Measurements from ENCODE around the gene MMP11. TPM values are rescaled to one million over a fixed set of nuclear protein-coding genes. Genes with fewer than 3 reads are reported as not detected.

MMP11 gene
- polyA plus RNA-seq, 1 of the 3 experiments (the other 2 are of a cell fraction): 64.4 TPM

DNA sequence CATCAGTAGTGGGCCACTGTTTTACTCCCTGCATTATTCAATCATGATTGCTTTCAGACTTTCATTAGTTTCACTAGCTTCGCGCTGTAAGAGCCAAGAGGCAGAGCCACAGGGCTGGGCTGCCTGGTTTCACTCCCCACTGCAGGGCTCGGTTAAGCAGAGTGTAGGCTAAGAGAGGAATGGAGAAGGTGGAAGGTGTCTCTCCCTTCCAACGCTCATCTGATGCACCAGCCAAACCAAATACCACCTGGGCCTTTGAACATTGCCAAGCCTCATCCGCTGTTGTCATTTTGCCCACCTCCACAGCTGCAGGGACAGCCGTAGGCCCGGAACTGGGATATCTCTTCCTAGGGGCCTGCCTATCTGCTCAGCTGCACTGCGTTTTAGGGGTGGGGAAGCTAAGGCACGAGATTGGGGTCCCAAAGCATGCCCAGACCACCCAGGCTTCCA lies 13.6 kb downstream of the MMP11 start:
- H3K79me2 ChIP-seq (ENCODE audit: insufficient read depth): peaks cover 40% of the 10 kb centered on the region
- peak overlapping the region; percentile 97 to 98 for H3K27ac ChIP-seq (ENCODE audit: low read depth in 2 of 2, low read length in 1 of 2)
- H3K4me2 ChIP-seq: peak overlapping the region; percentile 96
- 74% methylated on average over 9 of the region's 9 CpGs for WGBS (ENCODE audit: low lambda C conversion rate)
- peak overlapping the region; percentile 99 for H3K9ac ChIP-seq
- no peaks in the 10 kb centered on the region for H3K9me2 ChIP-seq
- POLR2A ChIA-PET: interaction anchor here (1.0 to 1.3 kb wide), 3 partner anchors 12 to 63 kb away, joined by 3 to 4 read pairs (median 4); partner anchors contain the start of gene CHCHD10
- no peak for TF ChIP-seq FOSL2 (IDR thresholded peaks at IDR 0.05; ENCODE audit: borderline replicate concordance, low read depth)
- no peak for TF ChIP-seq TEAD4 (IDR thresholded peaks at IDR 0.05; ENCODE audit: borderline replicate concordance, insufficient read depth)
- no peak for TF ChIP-seq FOXJ3 (CRISPR knock-in tag; IDR thresholded peaks at IDR 0.05)
- no peak for TF ChIP-seq YY1 (IDR thresholded peaks at IDR 0.05; ENCODE audit: low read depth)
- TF ChIP-seq NFIC (IDR thresholded peaks at IDR 0.05; ENCODE audit: borderline replicate concordance): no peak
- no peak for TF ChIP-seq RCOR1 (IDR thresholded peaks at IDR 0.05; ENCODE audit: low read length)
- no peak for TF ChIP-seq TAF1 (IDR thresholded peaks at IDR 0.05; ENCODE audit: borderline replicate concordance, low read depth, low read length)
- no peak for TF ChIP-seq EZH2phosphoT487 (IDR thresholded peaks at IDR 0.05; ENCODE audit: borderline replicate concordance, low read depth)
- TF ChIP-seq ELF1 (IDR thresholded peaks at IDR 0.05): no peak
- no peak for TF ChIP-seq RXRA (IDR thresholded peaks at IDR 0.05; ENCODE audit: borderline replicate concordance, low read depth)
- no peak for TF ChIP-seq POLR2AphosphoS5 (IDR thresholded peaks at IDR 0.05; ENCODE audit: low read depth, low read length)
- TF ChIP-seq, protein P1, sequence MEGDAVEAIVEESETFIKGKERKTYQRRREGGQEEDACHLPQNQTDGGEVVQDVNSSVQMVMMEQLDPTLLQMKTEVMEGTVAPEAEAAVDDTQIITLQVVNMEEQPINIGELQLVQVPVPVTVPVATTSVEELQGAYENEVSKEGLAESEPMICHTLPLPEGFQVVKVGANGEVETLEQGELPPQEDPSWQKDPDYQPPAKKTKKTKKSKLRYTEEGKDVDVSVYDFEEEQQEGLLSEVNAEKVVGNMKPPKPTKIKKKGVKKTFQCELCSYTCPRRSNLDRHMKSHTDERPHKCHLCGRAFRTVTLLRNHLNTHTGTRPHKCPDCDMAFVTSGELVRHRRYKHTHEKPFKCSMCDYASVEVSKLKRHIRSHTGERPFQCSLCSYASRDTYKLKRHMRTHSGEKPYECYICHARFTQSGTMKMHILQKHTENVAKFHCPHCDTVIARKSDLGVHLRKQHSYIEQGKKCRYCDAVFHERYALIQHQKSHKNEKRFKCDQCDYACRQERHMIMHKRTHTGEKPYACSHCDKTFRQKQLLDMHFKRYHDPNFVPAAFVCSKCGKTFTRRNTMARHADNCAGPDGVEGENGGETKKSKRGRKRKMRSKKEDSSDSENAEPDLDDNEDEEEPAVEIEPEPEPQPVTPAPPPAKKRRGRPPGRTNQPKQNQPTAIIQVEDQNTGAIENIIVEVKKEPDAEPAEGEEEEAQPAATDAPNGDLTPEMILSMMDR (IDR thresholded peaks at IDR 0.05): no peak
- no peak for TF ChIP-seq SMC3 (IDR thresholded peaks at IDR 0.05; ENCODE audit: low read depth, low read length)
- no peak for TF ChIP-seq EP300 (IDR thresholded peaks at IDR 0.05; ENCODE audit: borderline replicate concordance in 1 of 2, low read depth in 1 of 2, low read length in 1 of 2)
- no peak for TF ChIP-seq RAD21 (IDR thresholded peaks at IDR 0.05; ENCODE audit: low read length)
- TF ChIP-seq, protein P2, sequence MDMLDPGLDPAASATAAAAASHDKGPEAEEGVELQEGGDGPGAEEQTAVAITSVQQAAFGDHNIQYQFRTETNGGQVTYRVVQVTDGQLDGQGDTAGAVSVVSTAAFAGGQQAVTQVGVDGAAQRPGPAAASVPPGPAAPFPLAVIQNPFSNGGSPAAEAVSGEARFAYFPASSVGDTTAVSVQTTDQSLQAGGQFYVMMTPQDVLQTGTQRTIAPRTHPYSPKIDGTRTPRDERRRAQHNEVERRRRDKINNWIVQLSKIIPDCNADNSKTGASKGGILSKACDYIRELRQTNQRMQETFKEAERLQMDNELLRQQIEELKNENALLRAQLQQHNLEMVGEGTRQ (IDR thresholded peaks at IDR 0.05; ENCODE audit: borderline replicate concordance, low read depth, low read length): no peak
- TF ChIP-seq, protein P3, sequence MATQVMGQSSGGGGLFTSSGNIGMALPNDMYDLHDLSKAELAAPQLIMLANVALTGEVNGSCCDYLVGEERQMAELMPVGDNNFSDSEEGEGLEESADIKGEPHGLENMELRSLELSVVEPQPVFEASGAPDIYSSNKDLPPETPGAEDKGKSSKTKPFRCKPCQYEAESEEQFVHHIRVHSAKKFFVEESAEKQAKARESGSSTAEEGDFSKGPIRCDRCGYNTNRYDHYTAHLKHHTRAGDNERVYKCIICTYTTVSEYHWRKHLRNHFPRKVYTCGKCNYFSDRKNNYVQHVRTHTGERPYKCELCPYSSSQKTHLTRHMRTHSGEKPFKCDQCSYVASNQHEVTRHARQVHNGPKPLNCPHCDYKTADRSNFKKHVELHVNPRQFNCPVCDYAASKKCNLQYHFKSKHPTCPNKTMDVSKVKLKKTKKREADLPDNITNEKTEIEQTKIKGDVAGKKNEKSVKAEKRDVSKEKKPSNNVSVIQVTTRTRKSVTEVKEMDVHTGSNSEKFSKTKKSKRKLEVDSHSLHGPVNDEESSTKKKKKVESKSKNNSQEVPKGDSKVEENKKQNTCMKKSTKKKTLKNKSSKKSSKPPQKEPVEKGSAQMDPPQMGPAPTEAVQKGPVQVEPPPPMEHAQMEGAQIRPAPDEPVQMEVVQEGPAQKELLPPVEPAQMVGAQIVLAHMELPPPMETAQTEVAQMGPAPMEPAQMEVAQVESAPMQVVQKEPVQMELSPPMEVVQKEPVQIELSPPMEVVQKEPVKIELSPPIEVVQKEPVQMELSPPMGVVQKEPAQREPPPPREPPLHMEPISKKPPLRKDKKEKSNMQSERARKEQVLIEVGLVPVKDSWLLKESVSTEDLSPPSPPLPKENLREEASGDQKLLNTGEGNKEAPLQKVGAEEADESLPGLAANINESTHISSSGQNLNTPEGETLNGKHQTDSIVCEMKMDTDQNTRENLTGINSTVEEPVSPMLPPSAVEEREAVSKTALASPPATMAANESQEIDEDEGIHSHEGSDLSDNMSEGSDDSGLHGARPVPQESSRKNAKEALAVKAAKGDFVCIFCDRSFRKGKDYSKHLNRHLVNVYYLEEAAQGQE (IDR thresholded peaks at IDR 0.05; ENCODE audit: low read depth, low read length): no peak
- TF ChIP-seq FOXM1 (IDR thresholded peaks at IDR 0.05; ENCODE audit: low read depth): no peak
- TF ChIP-seq MEF2A (IDR thresholded peaks at IDR 0.05; ENCODE audit: borderline replicate concordance, low read depth): no peak
- no peak for TF ChIP-seq RFX5 (IDR thresholded peaks at IDR 0.05; ENCODE audit: low read length)
- H3K4me1 ChIP-seq (ENCODE audit: control insufficient read depth in 1 of 2, insufficient read depth in 2 of 2, low read depth in 1 of 2, low read length in 1 of 2): peaks cover 0 to 40% of the 10 kb centered on the region in 2 experiments; a peak in 2 of 4 replicates
- H3F3A ChIP-seq (replicated peaks; ENCODE audit: insufficient read depth): peaks cover 4% of the 10 kb centered on the region
- H3K4me3 ChIP-seq (ENCODE audit: low read depth in 2 of 2, low read length in 1 of 2): peak overlapping the region; percentile 84 to 92
- H3K36me3 ChIP-seq (replicated peaks in 1 of 2; ENCODE audit: control insufficient read depth in 1 of 2, insufficient read depth in 2 of 2, low read length in 1 of 2): no peaks in the 10 kb centered on the region
- peak; percentile 27 for DNase-seq
- CTCF ChIA-PET: interaction anchor here (0.7 to 1.3 kb wide), 3 partner anchors 9 to 618 kb away, joined by 3 read pairs; no protein-coding TSS in a partner anchor
- 0 out of 2 replicates have a peak overlapping the region, but pooled peaks have one; percentile 5 for H2AFZ ChIP-seq (ENCODE audit: low read depth)
- no peaks in the 10 kb centered on the region for H3K9me3 ChIP-seq
- H3K27me3 ChIP-seq (ENCODE audit: insufficient read depth): no peaks in the 10 kb centered on the region
- H4K20me1 ChIP-seq (ENCODE audit: insufficient read depth): peaks cover 39% of the 10 kb centered on the region

All from SK-N-SH (cell line).